GM19468 (cell line): Measurements from ENCODE around the gene NUP58.
"Not testable (repeated sequence)": the region's sequence is repeated elsewhere in the genome, so short reads cannot be mapped to it uniquely, and the experiment has no call there.

ENCODE experiments used
- ATAC-seq: cut with Tn5 transposase; IDR thresholded peaks from one replicate; pipeline ENCODE4 v1.9.1; 2021; ENCODE audit warnings: mild to moderate bottlenecking, moderate library complexity, moderate number of reproducible peaks; ENCODE audit not compliant: unreplicated experiment; ENCODE audit errors: extremely low read depth

The NUP58 gene

DNA sequence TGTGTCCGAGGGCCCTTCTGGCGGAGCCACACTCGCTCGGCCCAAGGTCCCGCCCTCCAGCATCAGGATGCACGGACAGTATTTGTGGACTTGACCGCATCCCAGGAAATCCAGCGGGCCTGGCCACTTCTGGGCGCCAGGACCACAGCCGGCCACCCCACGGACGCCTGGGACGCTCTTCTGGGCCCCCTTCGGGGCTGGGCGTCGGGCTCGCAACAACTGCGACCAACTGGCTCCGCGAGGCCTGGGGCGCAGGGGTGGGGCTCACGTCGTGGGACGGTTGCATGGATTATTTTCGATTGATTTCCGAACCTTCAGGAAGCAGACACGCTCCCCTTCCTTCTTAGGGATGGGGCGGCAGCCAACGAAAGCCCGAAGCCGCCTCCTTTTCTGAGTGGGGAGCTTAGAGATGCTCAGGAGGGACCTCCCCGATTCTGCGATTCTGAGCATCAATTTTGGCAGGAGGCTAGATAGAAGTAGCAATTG, 521 bp upstream of the NUP58 start:
- no peak for ATAC-seq

DNA sequence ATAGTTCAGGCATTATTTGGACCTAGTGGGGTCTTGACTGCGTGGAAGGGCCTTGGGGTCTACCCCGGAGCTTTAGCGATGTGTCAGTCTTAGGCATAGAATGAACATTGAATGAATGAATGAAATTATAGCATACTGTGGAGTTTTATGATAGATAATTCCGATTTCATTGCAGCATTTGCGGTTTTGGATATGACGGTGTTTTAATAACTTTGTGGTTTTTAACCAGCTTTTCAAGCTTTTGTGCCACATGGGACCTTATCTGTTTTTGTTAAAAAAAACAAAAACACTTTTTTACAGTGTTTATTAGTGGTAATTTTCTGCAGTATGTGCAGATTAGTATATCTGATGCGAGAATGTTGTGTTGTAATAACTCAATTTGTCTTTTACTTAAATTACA, 696 bp downstream of the NUP58 start:
- ATAC-seq: no peak

DNA sequence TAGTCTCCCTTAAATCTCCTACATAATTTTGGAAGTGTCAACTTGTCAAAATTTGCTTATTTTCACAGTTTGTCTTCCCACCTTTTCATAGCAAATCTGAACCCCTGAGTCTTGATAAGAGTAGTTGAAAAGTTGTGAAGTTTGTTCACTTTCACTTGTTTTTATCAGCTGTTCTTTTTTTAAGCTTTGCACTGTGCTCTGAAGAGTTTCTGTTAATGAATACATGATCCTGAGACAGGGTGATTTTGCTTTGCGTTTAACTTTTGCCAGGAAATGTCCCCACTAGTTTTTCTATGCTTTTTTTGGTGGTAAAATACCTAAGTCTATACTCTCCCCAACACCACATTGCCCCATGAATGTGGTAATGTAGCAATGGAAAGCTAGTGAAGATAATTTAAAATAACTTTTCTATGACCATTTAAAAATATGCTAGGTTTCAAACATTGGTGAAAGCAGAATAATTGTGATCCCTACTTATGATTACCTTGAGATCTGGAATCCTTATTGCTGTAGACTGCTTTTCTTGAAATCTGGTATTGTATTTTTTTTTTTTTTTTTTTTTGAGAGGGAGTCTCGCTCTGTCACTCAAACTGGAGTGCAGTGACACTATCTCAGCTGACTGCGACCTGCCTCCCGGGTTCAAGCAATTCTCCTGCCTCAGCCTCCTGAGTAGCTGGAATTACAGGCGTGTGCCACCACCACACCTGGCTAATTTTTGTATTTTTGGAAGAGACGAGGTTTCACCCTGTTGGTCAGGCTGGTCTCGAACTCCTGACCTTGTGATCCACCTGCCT, 5.4 kb downstream of the NUP58 start:
- no peak for ATAC-seq

DNA sequence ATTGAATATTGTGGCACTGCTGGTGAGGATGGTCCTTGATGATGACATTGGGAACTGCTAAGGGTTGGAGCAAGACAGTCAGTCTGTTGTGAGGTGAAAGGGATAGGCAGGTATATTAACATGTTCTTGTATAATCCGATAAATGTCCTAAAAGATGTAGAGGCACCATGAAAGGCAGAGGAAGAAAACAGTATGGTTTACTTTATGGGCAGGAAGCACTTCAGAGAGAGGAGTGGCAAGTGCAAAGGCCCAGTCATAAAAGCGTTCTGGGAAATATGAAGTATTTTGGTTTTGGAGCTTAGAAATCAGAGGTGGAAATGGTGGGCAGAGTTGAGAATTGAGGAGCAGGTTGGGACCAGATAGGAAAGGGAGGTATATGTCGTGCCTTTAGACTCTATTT, 9.5 kb downstream of the NUP58 start:
- ATAC-seq: no peak

DNA sequence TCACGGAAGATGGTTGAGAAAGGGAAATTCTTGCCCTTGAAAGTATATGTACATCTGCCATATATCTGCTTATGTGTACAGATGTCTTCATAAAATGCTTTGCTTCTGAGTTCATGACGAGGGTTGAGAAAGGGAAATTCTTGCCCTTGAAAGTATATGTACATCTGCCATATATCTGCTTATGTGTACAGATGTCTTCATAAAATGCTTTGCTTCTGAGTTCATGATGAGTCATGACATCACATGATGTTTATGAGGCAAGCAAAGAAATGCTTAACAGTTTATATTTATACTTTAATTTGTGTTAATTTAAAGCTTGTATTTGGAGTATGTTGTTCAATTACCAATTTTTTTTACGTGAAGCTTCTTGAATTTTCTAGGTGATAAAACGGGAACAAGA, 17.5 kb downstream of the NUP58 start:
- not testable (repeated sequence) for ATAC-seq

DNA sequence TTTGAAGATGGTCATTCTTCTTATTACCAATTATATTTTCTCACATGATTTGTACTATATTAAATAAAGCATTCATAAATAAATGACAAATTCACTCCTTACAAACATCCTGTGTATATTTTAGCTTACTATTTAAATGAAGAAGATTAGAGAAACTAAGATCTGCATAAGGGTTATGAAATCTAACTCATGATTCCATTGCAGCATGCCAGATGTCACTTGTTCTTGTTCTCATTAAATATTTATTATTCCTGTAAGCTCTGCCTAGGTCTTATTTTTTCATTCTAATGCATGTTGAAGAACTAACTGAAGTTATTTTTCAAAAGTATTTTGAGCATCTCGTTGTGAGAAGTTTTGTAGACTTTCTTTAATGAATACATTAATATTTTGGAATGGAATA, 18.3 kb downstream of the NUP58 start:
- ATAC-seq: no peak

DNA sequence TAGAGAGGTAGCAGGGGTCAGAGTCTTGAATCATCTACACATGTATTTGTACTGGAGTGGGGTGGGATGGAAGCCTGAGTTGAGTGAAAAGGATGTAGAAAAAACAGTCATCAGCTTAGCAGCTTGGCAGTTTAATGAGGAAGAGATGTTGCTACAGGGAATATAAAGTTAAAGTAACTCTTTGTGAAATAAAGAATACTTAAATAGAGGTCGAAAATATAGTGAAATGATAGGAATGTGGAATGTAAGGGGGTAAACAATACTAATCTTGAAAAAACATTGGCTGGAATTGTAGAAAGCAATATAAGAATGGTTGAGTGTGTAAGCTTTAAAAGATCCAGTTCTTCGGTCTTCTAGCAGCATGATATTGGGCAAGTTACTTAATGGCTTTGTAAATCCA, 22.7 kb downstream of the NUP58 start:
- no peak for ATAC-seq

DNA sequence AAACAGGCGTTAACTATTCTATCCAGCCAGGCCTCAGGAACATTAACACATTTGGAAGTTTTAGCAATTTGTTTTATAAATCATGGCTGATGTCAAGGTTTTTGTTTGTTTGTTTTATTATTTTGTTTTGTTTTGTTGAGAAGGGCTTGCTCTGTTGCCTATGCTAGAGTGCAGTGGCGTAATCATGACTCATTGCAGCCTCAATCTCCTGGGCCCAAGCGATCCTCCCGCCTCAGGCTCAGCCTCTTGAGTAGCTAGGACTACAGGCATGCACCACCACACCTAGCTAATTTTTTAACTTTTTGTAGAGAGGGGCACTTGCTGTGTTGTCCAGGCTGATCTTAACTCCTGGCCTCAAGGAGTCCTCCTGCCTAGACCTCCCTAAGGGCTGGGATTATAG, 28.3 kb downstream of the NUP58 start:
- no peak for ATAC-seq

DNA sequence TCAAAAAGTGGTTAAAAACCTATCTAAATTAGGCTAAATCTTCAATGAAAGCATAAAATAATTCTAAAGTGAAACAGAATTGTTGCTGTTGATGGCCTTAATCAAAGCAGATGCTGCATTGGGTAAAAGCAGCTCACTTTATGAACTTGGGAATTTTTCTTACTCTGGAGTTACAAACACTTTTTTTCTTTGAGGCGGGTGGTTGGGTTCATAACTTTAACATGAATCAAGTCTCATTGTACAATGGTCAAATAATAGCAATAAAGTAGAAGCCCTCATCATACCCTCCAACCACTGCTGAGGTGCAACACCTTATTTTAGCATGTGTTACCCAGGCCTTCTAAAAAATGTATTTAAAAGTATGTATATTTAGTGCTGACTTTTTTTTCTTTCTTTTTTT, 29.1 kb downstream of the NUP58 start:
- ATAC-seq: no peak

DNA sequence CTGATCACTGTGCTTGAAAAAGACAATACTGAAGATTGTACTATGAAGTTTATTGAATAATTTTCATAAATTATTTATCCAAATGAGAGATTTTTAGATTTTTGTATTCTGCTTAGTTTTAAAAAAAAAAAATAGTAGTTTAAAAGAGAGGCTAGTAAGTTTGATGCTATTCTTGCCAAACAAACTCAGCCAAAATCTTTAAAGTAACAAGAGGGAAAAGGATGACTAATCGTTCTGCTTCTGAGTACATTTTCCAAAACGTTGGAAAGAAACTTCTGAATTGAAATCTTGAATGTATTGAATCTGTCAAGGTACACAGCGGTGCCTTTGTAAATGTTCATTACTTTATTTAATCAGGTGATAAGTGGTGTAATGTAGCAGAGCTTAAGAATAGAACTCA, 34.4 kb downstream of the NUP58 start:
- ATAC-seq: no peak

DNA sequence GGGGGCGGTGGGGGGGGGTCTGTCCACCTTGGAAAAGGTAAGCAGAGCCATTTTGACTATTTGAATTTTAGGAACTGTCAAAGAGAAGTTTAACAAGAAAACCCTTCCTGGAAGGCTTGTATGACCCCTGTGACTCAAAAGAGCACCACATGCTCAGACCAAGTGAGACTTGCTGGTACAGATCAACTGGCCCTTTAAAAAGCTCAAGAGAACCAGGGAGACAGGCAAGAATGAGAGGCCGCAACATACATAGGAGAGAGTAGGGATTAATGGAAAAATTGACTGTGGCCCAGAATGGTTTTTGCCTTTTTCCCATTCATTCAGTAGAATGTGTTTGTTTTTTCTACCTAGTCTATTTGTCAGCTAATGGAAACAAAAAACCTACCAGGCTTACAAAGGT, 44.2 kb downstream of the NUP58 start:
- no peak for ATAC-seq

DNA sequence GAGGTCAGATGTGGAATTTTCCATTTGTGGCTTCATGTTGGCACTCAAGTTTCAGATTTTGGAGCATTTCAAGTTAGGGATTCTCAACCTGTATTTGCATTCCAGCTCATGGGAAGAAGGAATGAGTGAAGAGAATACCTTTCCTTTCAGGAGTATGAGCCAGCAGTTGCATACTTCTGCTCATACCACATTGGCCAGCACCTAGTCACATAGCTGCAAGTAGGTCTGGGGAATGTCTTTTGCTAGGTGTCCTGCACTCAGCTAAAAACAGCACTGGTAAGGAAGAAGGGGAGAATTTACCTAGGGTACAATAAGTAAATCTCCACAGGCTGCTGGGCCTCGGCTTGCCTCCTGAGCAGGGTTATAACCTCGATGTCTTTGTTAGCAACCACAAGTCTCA, 45.7 kb downstream of the NUP58 start:
- ATAC-seq: no peak

DNA sequence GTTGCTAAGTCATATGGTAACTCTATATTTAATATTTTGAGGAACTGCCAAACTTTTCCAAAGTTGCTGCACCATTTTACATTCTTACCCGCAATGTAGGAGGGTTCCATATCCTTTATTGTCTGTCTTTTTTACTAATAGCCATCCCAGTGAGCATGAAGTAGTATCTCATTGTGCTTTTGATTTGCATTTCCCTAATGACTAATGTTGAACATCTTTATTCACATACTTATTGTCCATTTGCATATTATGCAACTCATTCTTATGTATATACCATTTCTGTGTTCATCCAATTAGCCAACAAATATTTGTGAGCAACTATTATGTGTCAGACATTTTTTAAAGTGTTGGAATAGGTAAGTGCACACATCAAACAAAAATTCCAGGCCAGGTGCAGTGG, 50.0 kb downstream of the NUP58 start:
- no peak for ATAC-seq

DNA sequence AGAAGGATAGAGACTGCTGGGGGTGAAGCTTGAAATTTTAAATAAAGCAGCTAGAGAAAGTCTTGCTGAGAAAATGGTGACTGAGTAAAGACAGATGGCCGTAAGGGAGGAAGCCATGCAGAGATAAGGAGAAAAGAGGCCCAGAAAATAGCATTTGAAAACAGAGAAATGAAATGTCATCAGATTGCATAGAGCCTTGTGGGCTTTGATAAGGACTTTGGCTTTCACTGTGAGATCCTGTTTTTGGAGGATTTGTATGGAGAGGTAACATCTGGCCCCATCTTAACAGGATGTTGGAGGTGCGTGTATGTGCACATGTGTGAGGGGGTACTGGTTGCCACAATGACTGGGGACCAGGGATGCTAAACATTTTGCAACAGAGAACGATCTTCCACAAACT, 50.8 kb downstream of the NUP58 start:
- ATAC-seq: no peak

DNA sequence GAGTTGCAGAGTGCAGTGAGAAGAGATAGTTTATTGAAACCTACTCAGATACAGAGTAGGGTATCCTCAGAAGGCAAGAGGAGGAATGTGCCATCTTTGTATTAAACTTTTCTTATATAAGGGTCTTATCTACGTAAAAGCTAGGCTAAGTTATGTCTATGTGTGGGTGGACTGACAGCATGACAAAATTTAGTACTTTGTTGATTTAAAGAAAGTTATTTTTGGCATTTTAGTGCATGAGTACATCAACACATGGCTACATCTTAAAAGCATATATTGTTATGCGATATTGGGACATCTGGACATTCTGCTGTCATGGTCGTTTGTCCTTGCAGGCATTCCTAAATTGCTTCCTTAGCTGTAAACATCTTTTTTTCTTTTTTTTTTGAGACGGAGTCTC, 51.4 kb downstream of the NUP58 start:
- no peak for ATAC-seq

DNA sequence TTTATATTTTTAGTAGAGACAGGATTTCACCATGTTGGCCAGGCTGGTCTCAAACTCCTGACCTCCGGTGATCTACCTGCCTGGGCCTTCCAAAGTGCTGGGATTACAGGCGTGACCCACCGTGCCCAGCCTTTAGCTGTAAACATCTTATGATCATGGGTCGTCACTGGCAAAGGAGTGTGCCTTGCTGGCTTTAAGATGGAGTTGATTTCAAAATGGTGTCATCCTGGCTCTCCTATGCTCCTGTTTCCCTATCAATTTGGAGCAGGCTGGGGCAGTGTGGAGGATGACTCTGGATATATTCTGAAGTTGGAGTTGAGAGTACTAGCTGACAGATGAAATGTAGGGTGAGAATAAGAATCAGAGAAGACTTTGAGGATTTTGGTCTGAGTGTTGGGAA, 51.9 kb downstream of the NUP58 start:
- no peak for ATAC-seq

DNA sequence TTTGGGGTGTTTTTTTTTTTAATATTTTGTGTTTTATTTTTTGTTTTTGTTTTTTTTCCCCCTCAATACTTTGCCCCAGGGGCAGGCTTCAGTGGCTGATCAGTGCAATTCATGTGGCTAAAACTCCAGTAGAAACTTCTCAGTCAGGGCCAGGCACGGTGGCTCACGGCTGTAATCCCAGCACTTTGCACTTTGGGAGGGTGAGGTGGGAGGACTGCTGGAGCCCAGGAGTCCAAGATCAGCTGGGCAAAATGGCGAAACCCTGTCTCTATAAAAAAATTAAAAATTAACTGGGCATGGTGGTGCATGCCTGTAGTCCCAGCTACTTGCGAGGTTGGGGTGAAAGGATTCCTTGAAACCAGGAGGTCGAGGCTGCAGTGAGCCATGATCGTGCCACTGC, 53.0 kb downstream of the NUP58 start:
- no peak for ATAC-seq

DNA sequence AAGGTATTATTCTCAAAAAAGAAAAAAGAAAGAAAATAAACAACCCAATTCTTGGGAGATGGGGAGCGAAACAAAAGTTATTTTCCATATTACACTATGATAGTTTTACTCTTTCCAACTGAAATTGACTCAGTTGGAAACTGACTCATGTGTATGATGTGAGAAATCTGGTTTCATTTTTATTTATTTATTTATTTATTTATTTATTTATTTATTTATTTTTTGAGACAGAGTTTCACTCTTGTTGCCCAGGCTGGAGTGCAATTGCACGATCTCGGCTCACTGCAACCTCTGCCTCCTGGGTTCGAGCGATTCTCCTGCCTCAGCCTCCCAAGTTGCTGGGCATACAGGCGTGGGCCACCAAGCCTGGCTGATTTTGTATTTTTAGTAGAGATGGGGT, 59.0 kb downstream of the NUP58 start:
- not testable (repeated sequence) for ATAC-seq

DNA sequence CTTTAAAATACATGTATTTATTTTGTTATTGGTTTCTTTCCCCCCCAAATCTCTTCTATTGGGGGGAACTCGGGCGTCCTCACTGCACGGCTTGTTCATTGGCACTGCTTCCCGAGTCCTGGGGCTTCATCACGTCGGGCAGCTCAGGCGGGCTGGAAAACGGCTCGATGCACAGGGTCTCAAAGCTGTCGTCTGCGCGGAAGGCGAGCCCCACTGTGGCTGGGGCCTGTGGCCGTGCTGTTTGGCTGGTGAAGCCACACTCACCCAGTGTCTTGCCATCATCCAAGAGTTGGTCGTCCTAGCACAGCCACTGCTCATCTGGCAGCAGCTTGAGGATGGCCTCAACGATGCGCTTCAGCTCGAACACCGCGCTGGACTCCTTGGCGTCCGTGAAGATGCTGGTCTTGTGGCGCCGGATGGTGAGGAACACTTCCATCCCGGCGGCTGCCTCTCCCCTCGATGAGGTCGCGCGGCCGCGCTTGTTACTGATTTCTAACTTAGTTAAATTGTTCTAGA, 64.4 kb downstream of the NUP58 start:
- ATAC-seq: no peak

DNA sequence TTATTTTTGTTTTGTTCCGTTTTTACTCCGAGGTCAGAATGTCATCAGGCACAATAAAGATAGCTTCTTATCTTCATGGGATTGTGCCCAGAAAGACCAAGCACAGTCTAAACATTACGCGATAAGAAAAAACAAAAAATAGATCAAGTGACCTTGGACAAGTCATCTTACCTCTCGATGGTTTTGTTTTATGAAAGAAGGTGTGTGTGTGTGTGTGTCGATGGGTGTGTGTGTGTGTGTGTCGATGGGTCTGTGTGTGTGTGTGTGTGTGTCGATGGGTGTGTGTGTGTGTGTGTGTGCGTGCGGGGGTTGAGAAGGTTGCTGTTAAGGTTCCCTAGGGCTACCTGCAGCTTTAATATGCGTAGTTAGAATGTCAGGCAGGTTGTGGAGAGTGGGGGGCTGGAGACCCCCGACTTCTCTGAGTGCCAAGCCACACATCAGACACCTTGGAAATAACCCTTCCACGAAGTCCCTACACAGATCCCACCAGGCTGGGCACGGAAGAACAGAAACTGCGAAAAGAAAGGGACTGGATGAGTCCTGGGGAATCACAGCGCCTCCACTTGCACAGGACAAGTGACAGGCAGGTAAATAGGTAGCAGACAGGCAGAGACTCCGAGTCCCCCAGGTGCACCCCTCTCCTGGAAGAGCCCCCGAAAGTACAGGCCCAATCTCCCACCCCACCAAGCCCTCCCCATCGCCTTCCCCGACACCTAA, 69.9 kb downstream of the NUP58 start:
- ATAC-seq: no peak

DNA sequence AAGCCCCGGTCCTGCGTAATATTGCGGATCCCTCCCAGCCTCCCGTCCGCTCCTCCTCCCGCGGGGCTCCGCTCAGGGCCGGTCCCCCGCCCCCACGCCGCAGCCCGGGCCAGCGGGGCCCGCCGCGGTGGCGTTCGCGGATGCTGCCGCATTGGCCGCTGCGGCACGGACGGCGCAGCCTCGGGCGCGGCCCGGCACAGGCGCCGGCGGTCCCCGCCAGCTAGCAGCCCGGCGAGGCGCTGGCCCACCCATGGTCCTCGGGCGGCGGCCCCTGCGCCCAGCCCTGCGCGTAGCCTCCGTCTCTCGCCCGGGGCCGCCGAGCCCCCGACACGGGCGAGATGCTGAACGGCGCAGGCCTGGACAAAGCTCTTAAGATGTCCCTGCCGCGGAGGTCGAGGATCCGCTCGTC, 70.5 kb downstream of the NUP58 start, which contains the start of gene ATP8A2:
Gene ATP8A2 (plus strand): TSS at position 100 of the 409 bp plus-strand sequence. CDS start 239 bp downstream, at position 339.
- no peak for ATAC-seq
